ENCODE results near the gene WFDC8. TPM values are rescaled to one million over a fixed set of nuclear protein-coding genes. Genes with fewer than 3 reads are reported as not detected.
"Not testable (repeated sequence)": the region's sequence is repeated elsewhere in the genome, so short reads cannot be mapped to it uniquely, and the experiment has no call there.

The WFDC8 gene
- total RNA-seq, 2 experiments from 2014 or later: not detected

DNA sequence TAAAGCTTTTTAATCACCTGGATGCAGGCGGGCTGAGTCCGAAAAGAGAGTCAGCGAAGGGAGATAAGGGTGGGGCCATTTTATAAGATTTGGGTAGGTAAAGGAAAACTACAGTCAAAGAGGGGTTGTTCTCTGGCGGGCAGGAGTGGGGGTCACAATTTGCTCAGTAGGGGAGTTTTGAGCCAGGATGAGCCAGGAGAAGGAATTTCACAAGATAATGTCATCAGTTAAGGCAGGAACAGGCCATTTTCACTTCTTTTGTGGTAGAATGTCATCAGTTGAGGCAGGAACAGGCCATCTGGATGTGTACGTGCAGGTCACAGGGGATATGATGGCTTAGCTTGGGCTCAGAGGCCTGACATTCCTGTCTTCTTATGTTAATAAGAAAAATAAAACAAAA is 5.2 kb upstream of the WFDC8 start:
- H3K9me3 ChIP-seq (ENCODE audit: low read length); POLR2A ChIA-PET; intact Hi-C loops (cut with micrococcal nuclease; ENCODE audit: unreplicated experiment); H2AFZ ChIP-seq (ENCODE audit: low read length); H3K36me3 ChIP-seq (ENCODE audit: insufficient read depth, low read length); H3K79me2 ChIP-seq (ENCODE audit: insufficient read depth, low read depth, low read length); CTCF ChIA-PET (ENCODE audit: unreplicated experiment); H3K4me1 ChIP-seq (ENCODE audit: insufficient read depth, low read length, poor library complexity, severe bottlenecking); H4K20me1 ChIP-seq (ENCODE audit: insufficient read depth, low read length); H3K9me2 ChIP-seq (ENCODE audit: insufficient read depth, low read length); DNase-seq (ENCODE audit: low spot score); H3K4me2 ChIP-seq (ENCODE audit: low read length); H3K4me3 ChIP-seq (ENCODE audit: low read depth, low read length, poor library complexity, severe bottlenecking); H3K27ac ChIP-seq (ENCODE audit: low read depth, low read length, poor library complexity, severe bottlenecking); BruUV-seq (replicated peaks): not testable (repeated sequence)

DNA sequence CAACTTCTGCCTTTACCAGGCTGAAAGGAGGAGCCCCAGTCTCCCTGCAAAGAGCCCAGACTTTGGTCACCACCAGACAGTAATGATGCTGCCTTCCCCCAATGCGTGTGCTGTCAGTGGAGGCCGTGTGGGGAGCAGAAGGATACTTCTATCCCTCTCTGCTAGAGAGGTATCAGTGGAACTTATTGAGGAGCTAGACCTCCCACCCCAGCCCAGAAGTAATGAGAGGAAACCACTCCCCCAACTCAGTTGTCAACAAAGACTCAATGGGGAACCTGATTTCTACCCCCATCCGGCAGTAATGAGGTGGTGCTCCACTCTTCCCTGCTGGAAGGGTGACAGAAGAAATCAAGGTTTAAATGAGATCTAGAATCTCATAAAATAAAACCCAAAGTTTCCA is 4.4 kb upstream of the WFDC8 start:
- no peak overlapping the region for H2AFZ ChIP-seq (ENCODE audit: low read length)
- no peak for TF ChIP-seq EZH2phosphoT487 (IDR thresholded peaks at IDR 0.05; ENCODE audit: borderline replicate concordance, low read depth, low read length)
- TF ChIP-seq, protein P1, sequence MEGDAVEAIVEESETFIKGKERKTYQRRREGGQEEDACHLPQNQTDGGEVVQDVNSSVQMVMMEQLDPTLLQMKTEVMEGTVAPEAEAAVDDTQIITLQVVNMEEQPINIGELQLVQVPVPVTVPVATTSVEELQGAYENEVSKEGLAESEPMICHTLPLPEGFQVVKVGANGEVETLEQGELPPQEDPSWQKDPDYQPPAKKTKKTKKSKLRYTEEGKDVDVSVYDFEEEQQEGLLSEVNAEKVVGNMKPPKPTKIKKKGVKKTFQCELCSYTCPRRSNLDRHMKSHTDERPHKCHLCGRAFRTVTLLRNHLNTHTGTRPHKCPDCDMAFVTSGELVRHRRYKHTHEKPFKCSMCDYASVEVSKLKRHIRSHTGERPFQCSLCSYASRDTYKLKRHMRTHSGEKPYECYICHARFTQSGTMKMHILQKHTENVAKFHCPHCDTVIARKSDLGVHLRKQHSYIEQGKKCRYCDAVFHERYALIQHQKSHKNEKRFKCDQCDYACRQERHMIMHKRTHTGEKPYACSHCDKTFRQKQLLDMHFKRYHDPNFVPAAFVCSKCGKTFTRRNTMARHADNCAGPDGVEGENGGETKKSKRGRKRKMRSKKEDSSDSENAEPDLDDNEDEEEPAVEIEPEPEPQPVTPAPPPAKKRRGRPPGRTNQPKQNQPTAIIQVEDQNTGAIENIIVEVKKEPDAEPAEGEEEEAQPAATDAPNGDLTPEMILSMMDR (conservative IDR thresholded peaks at IDR 0.05; ENCODE audit: low read length): no peak
- no peak overlapping the region for H3K4me3 ChIP-seq (ENCODE audit: low read depth, low read length, poor library complexity, severe bottlenecking)
- H3K4me1 ChIP-seq (ENCODE audit: insufficient read depth, low read length, poor library complexity, severe bottlenecking): no peaks in the 10 kb centered on the region
- DNase-seq (ENCODE audit: low spot score): no peak
- CTCF ChIA-PET (ENCODE audit: unreplicated experiment): no interaction called here
- H3K9me2 ChIP-seq (ENCODE audit: insufficient read depth, low read length): no peaks in the 10 kb centered on the region
- POLR2A ChIA-PET: no interaction called here
- no peaks in the 10 kb centered on the region for H4K20me1 ChIP-seq (ENCODE audit: insufficient read depth, low read length)
- no peak overlapping the region for H3K27ac ChIP-seq (ENCODE audit: low read depth, low read length, poor library complexity, severe bottlenecking)
- H3K79me2 ChIP-seq (ENCODE audit: insufficient read depth, low read depth, low read length): no peaks in the 10 kb centered on the region
- H3K9me3 ChIP-seq (ENCODE audit: low read length): no peaks in the 10 kb centered on the region
- no TSS peak for BruUV-seq (replicated peaks)
- no peak overlapping the region for H3K4me2 ChIP-seq (ENCODE audit: low read length)
- intact Hi-C loops (cut with micrococcal nuclease; ENCODE audit: unreplicated experiment): no loop called here
- H3K36me3 ChIP-seq (ENCODE audit: insufficient read depth, low read length): no peaks in the 10 kb centered on the region

- H3K9me3 ChIP-seq (ENCODE audit: low read length): no peaks in the 10 kb centered on the region
- TF ChIP-seq, protein P1 (conservative IDR thresholded peaks at IDR 0.05; ENCODE audit: low read length): no peak
- TF ChIP-seq EZH2phosphoT487 (IDR thresholded peaks at IDR 0.05; ENCODE audit: borderline replicate concordance, low read depth, low read length): no peak
- DNase-seq (ENCODE audit: low spot score): no peak
- POLR2A ChIA-PET: interaction anchor here (0.7 to 0.8 kb wide), 3 partner anchors 95 to 584 kb away, joined by 3 to 4 read pairs (median 3); no protein-coding TSS in a partner anchor
- BruUV-seq (replicated peaks): no TSS peak
- no peak overlapping the region for H3K4me2 ChIP-seq (ENCODE audit: low read length)
- no peak overlapping the region for H3K4me3 ChIP-seq (ENCODE audit: low read depth, low read length, poor library complexity, severe bottlenecking)
- no peaks in the 10 kb centered on the region for H3K9me2 ChIP-seq (ENCODE audit: insufficient read depth, low read length)
- no peaks in the 10 kb centered on the region for H3K79me2 ChIP-seq (ENCODE audit: insufficient read depth, low read depth, low read length)
- no peak overlapping the region for H3K27ac ChIP-seq (ENCODE audit: low read depth, low read length, poor library complexity, severe bottlenecking)
- intact Hi-C loops (cut with micrococcal nuclease; ENCODE audit: unreplicated experiment): no loop called here
- H4K20me1 ChIP-seq (ENCODE audit: insufficient read depth, low read length): no peaks in the 10 kb centered on the region
- no peaks in the 10 kb centered on the region for H3K36me3 ChIP-seq (ENCODE audit: insufficient read depth, low read length)
- no peak overlapping the region for H2AFZ ChIP-seq (ENCODE audit: low read length)
- CTCF ChIA-PET (ENCODE audit: unreplicated experiment): no interaction called here
- H3K4me1 ChIP-seq (ENCODE audit: insufficient read depth, low read length, poor library complexity, severe bottlenecking): no peaks in the 10 kb centered on the region
These were observed 2.6 kb upstream of the WFDC8 start for GRCh38 chr20:45581702-45582101.
